Astrocyte (in vitro differentiated cells and primary cell): ENCODE data around the gene PLLP. TPM values are rescaled to one million over a fixed set of nuclear protein-coding genes. Genes with fewer than 3 reads are reported as not detected.

Source experiments
- DNase-seq: peaks from one replicate; pipeline ENCODE4 v3.0.0-alpha.2; 2010; ENCODE audit warnings: low read depth
- FAIRE-seq: peaks from 2 replicates; lab custom pipeline; 2011; peaks lifted over from hg19 to GRCh38; lab: Jason Lieb, UNC
- H2AFZ ChIP-seq: 2 replicates; pipeline ENCODE4 v1.6.0; 2012; ENCODE audit warnings: low read depth, low read length, inconsistent platforms
- H3K27ac ChIP-seq: 2 replicates; pipeline ENCODE4 v1.5.1; 2011; ENCODE audit warnings: low read depth, low read length, inconsistent platforms
- H3K27me3 ChIP-seq: 2 replicates; pipeline ENCODE4 v1.6.0; 2011; ENCODE audit warnings: low read length, inconsistent platforms; ENCODE audit not compliant: insufficient read depth
- H3K36me3 ChIP-seq: 2 replicates; pipeline ENCODE4 v1.5.1; 2011; ENCODE audit warnings: low read length, inconsistent platforms; ENCODE audit not compliant: insufficient read depth
- H3K4me1 ChIP-seq: 2 replicates; pipeline ENCODE4 v1.5.1; 2011; ENCODE audit warnings: low read length, inconsistent platforms; ENCODE audit not compliant: insufficient read depth
- H3K4me2 ChIP-seq: 2 replicates; pipeline ENCODE4 v1.6.0; 2012; ENCODE audit warnings: low read length, inconsistent platforms
- H3K4me3 ChIP-seq: 2 replicates; pipeline ENCODE4 v1.5.1; 2011; ENCODE audit warnings: low read depth, mild to moderate bottlenecking, low read length, inconsistent platforms; ENCODE audit not compliant: insufficient read depth
- H3K79me2 ChIP-seq: 2 replicates; pipeline ENCODE4 v1.6.0; 2012; ENCODE audit warnings: mild to moderate bottlenecking, low read length, inconsistent platforms; ENCODE audit not compliant: insufficient read depth
- H3K9ac ChIP-seq: 2 replicates; pipeline ENCODE4 v1.6.0; 2012; ENCODE audit warnings: mild to moderate bottlenecking, low read length, inconsistent platforms
- H3K9me3 ChIP-seq: 2 replicates; pipeline ENCODE4 v1.5.1; 2012; ENCODE audit warnings: low read depth, mild to moderate bottlenecking, low read length, inconsistent platforms; ENCODE audit not compliant: insufficient read depth
- H4K20me1 ChIP-seq: 2 replicates; pipeline ENCODE4 v1.6.0; 2012; ENCODE audit warnings: low read length, inconsistent platforms; ENCODE audit not compliant: insufficient read depth
- H3K27ac Mint-ChIP-seq: one replicate; pipeline ENCODE4 v1.8.0; 2021; ENCODE audit warnings: mild to moderate bottlenecking, mixed read lengths; ENCODE audit not compliant: unreplicated experiment
- H3K27me3 Mint-ChIP-seq: one replicate; pipeline ENCODE4 v1.8.0; 2021; ENCODE audit warnings: low read depth, mixed read lengths; ENCODE audit not compliant: unreplicated experiment
- H3K36me3 Mint-ChIP-seq: one replicate; pipeline ENCODE4 v1.8.0; 2021; ENCODE audit warnings: low read depth, mixed read lengths; ENCODE audit not compliant: unreplicated experiment
- H3K4me1 Mint-ChIP-seq: one replicate; pipeline ENCODE4 v1.8.0; 2021; ENCODE audit warnings: low read depth, mixed read lengths; ENCODE audit not compliant: unreplicated experiment
- H3K4me3 Mint-ChIP-seq: one replicate; pipeline ENCODE4 v1.8.0; 2021; ENCODE audit warnings: mild to moderate bottlenecking, moderate library complexity, mixed read lengths; ENCODE audit not compliant: unreplicated experiment
- H3K9me3 Mint-ChIP-seq: one replicate; pipeline ENCODE4 v1.8.0; 2021; ENCODE audit warnings: mild to moderate bottlenecking, mixed read lengths; ENCODE audit not compliant: unreplicated experiment
- CTCF ChIP-seq: IDR thresholded peaks from 2 replicates; pipeline ENCODE4 v1.5.1; 2011; ENCODE audit warnings: low read depth, mild to moderate bottlenecking, inconsistent platforms, low read length, moderate library complexity; ENCODE audit not compliant: insufficient read depth
- EZH2 ChIP-seq: IDR thresholded peaks from 2 replicates; pipeline ENCODE4 v1.6.1; 2012; ENCODE audit warnings: mild to moderate bottlenecking, low read length, inconsistent platforms; ENCODE audit not compliant: insufficient read depth
- total RNA-seq: library from RNA; stranded (reverse); gene quantifications from 2 replicates; pipeline ENCODE4 v1.2.1, GENCODE V29; 2021

PLLP gene
- total RNA-seq, 1 donor from 2014 or later, result 0.93 TPM

GRCh38 chr16:57273826-57274225 is 10.6 kb downstream of the PLLP start:
- Mint-ChIP-seq H3K36me3 (no peaks in the 10 kb centered on the region), H3K4me3 (no peak overlapping the region), H3K27ac (no peak overlapping the region), H3K4me1 (peaks cover 25% of the 10 kb centered on the region), H3K9me3 (no peaks in the 10 kb centered on the region), H3K27me3 (peaks cover 3% of the 10 kb centered on the region)
- Histone ChIP-seq H3K79me2 (no peaks in the 10 kb centered on the region), H3K9me3 (no peaks in the 10 kb centered on the region), H3K4me2 (no peak overlapping the region), H4K20me1 (no peaks in the 10 kb centered on the region), H3K4me3 (no peak overlapping the region), H3K27ac (no peak overlapping the region), H3K9ac (no peak overlapping the region), H3K36me3 (no peaks in the 10 kb centered on the region), H3K4me1 (peaks cover 6% of the 10 kb centered on the region), H3K27me3 (no peaks in the 10 kb centered on the region), H2AFZ (no peak overlapping the region)
- no peak for TF ChIP-seq EZH2
- no peak for TF ChIP-seq CTCF
- no peak for FAIRE-seq
- no peak for DNase-seq

GRCh38 chr16:57273359-57273758 is 11.1 kb downstream of the PLLP start:
- Histone ChIP-seq H3K27ac (no peak overlapping the region), H3K4me2 (no peak overlapping the region), H3K79me2 (no peaks in the 10 kb centered on the region), H3K9ac (no peak overlapping the region), H3K9me3 (no peaks in the 10 kb centered on the region), H4K20me1 (no peaks in the 10 kb centered on the region), H3K4me1 (peaks cover 6% of the 10 kb centered on the region), H3K36me3 (no peaks in the 10 kb centered on the region), H3K4me3 (no peak overlapping the region), H2AFZ (no peak overlapping the region), H3K27me3 (no peaks in the 10 kb centered on the region)
- DNase-seq (no peak), FAIRE-seq (no peak)
- Mint-ChIP-seq H3K36me3 (no peaks in the 10 kb centered on the region), H3K9me3 (no peaks in the 10 kb centered on the region), H3K27me3 (peaks cover 3% of the 10 kb centered on the region), H3K4me1 (peaks cover 21% of the 10 kb centered on the region), H3K4me3 (no peak overlapping the region), H3K27ac (no peak overlapping the region)
- TF ChIP-seq CTCF (no peak), EZH2 (no peak)

- Histone ChIP-seq H4K20me1 (no peaks in the 10 kb centered on the region), H3K4me2 (no peak overlapping the region), H3K27ac (no peak overlapping the region), H2AFZ (no peak overlapping the region), H3K36me3 (no peaks in the 10 kb centered on the region), H3K27me3 (no peaks in the 10 kb centered on the region), H3K9me3 (no peaks in the 10 kb centered on the region), H3K4me1 (no peaks in the 10 kb centered on the region), H3K79me2 (no peaks in the 10 kb centered on the region), H3K9ac (no peak overlapping the region), H3K4me3 (no peak overlapping the region)
- no peak overlapping the region for H3K27ac Mint-ChIP-seq
- H3K4me1 Mint-ChIP-seq, result peaks cover 10% of the 10 kb centered on the region
- H3K4me3 Mint-ChIP-seq, result no peak overlapping the region
- no peak for DNase-seq
- no peaks in the 10 kb centered on the region for H3K36me3 Mint-ChIP-seq
- no peak for FAIRE-seq
- no peaks in the 10 kb centered on the region for H3K9me3 Mint-ChIP-seq
- peaks cover 3% of the 10 kb centered on the region for H3K27me3 Mint-ChIP-seq
- TF ChIP-seq CTCF (no peak), EZH2 (no peak)
Observed at GRCh38 chr16:57271867-57272495, 12.5 kb downstream of the PLLP start.
